K562 (cell line): ENCODE data around the gene LMX1B. TPM values are rescaled to one million over a fixed set of nuclear protein-coding genes. Genes with fewer than 3 reads are reported as not detected.

ENCODE experiments used
- ATAC-seq: fragments of 200-7000 bp; cut with Tn5 transposase; 3 replicates; pipeline ENCODE4 v1.9.1; 2020; ENCODE audit warnings: moderate library complexity
- BruUV-seq: library from RNA; stranded (reverse); fragments of 400-500 nt; replicated peaks from 2 replicates; lab custom pipeline; 2021; lab: Mats Ljungman, UMichigan
- CTCF ChIA-PET: fragments of 300-600 bp; formaldehyde crosslinking; extraction: SDS; loops from one replicate; lab custom pipeline; 2021; ENCODE audit warnings: low intra/inter-chr PET ratio; lab: Yijun Ruan, JAX
- POLR2A ChIA-PET: fragments of 300-600, 350-650 bp; sonication (Branson Sonifier 250); formaldehyde crosslinking; extraction: SDS; loops from one replicate; lab custom pipeline; 2021; ENCODE audit warnings: antibody characterized with exemption, inconsistent platforms; lab: Yijun Ruan, JAX
- DNase-seq, 4 experiments: peaks; one replicate each; pipeline versions ENCODE4 v3.0.0 to v3.0.0-alpha.2; 2011 to 2018; ENCODE audit warnings: low spot score in 3 of 4, mixed read lengths in 3 of 4; ENCODE audit errors: extremely low read depth in 1 of 4
- FAIRE-seq: peaks from 2 replicates; lab custom pipeline; 2011; peaks lifted over from hg19 to GRCh38; lab: Jason Lieb, UNC
- H2AFZ ChIP-seq: 2 replicates; pipeline ENCODE4 v1.6.0; 2011; ENCODE audit warnings: low read depth, low read length, control low read depth, inconsistent platforms
- H3K27ac ChIP-seq: fragments of 200-600 bp; 3 replicates; pipeline ENCODE4 v1.8.0; 2011; ENCODE audit warnings: low read depth, mild to moderate bottlenecking, control low read depth, inconsistent platforms, low read length, moderate library complexity, mixed read lengths; ENCODE audit errors: extremely low read depth
- H3K27me3 ChIP-seq, 2 experiments: fragments of 300-600 bp in 1 of 2; 2 replicates in 1 of 2; 3 replicates in 1 of 2; pipeline versions ENCODE4 v1.6.0 to v1.8.0; 2011; ENCODE audit warnings: inconsistent platforms in 2 of 2, low read length in 2 of 2, mild to moderate bottlenecking in 1 of 2, mixed read lengths in 1 of 2, moderate library complexity in 1 of 2; ENCODE audit not compliant: control insufficient read depth in 2 of 2, insufficient read depth in 2 of 2
- H3K36me3 ChIP-seq: fragments of 300-600 bp; 3 replicates; pipeline ENCODE4 v1.8.0; 2011; ENCODE audit warnings: mild to moderate bottlenecking, low read length, inconsistent platforms; ENCODE audit not compliant: control insufficient read depth, insufficient read depth
- H3K4me1 ChIP-seq, 2 experiments: fragments of 200-600 bp in 1 of 2; replicated peaks in 1 of 2; 2 replicates in 1 of 2; 3 replicates in 1 of 2; pipeline versions ENCODE4 v1.5.1 to v1.8.0; 2011; ENCODE audit warnings: inconsistent platforms in 2 of 2, low read length in 2 of 2, mild to moderate bottlenecking in 1 of 2, mixed read lengths in 1 of 2, moderate library complexity in 1 of 2; ENCODE audit not compliant: control insufficient read depth in 2 of 2, insufficient read depth in 2 of 2
- H3K4me2 ChIP-seq: 2 replicates; pipeline ENCODE4 v1.6.1; 2011; ENCODE audit warnings: low read length, control low read depth, inconsistent platforms, mixed read lengths; ENCODE audit not compliant: insufficient read depth
- H3K4me3 ChIP-seq: fragments of 200-600 bp; sonication (generic), shearing (Covaris generic); 2 replicates; pipeline ENCODE4 v1.5.1; 2016; ENCODE audit warnings: control low read depth, inconsistent platforms
- H3K79me2 ChIP-seq: fragments of 200-600 bp; 3 replicates; pipeline ENCODE4 v1.8.0; 2011; ENCODE audit warnings: low read length, inconsistent platforms; ENCODE audit not compliant: control insufficient read depth, insufficient read depth
- H3K9ac ChIP-seq, 2 experiments: 2 replicates each; pipeline versions ENCODE4 v1.6.0 to v1.6.1; 2011; ENCODE audit warnings: low read depth in 2 of 2, low read length in 2 of 2, control low read depth in 1 of 2, inconsistent platforms in 1 of 2, mild to moderate bottlenecking in 1 of 2, mixed read lengths in 1 of 2; ENCODE audit not compliant: insufficient read depth in 1 of 2
- H3K9me1 ChIP-seq: one replicate; pipeline ENCODE4 v1.6.0; 2011; ENCODE audit warnings: inconsistent platforms, mild to moderate bottlenecking, low read length, moderate library complexity; ENCODE audit not compliant: control insufficient read depth, insufficient read depth
- H3K9me3 ChIP-seq: replicated peaks from 2 replicates; pipeline ENCODE4 v1.5.1; 2011; ENCODE audit warnings: low read depth, low read length, inconsistent platforms; ENCODE audit not compliant: control insufficient read depth, insufficient read depth
- H4K20me1 ChIP-seq: replicated peaks from 2 replicates; pipeline ENCODE4 v1.6.1; 2011; ENCODE audit warnings: low read length, inconsistent platforms, mixed read lengths; ENCODE audit not compliant: control insufficient read depth, insufficient read depth
- ARHGAP35 ChIP-seq: fragments of 450-650 bp; IDR thresholded peaks from 2 replicates; pipeline ENCODE4 v1.6.1; 2018; ENCODE audit not compliant: partially characterized antibody
- ATF3 ChIP-seq, 2 experiments: fragments of 450-650 bp in 1 of 2; sonication (generic) in 1 of 2; formaldehyde crosslinking in 1 of 2; IDR thresholded peaks in 1 of 2; conservative IDR thresholded peaks in 1 of 2; 2 replicates each; pipeline versions ENCODE4 v1.6.1 to v1.8.1; 2016 to 2023; ENCODE audit warnings: mild to moderate bottlenecking in 2 of 2, moderate library complexity in 2 of 2, inconsistent platforms in 1 of 2, missing genetic modification reagents in 1 of 2
- BCL6 ChIP-seq: fragments of 250-450 bp; sonication (Bioruptor Pico); IDR thresholded peaks from 2 replicates; pipeline ENCODE4 v1.4.0; 2020
- CBX1 ChIP-seq: sonication (generic); IDR thresholded peaks from 2 replicates; pipeline ENCODE4 v1.6.1; 2016; ENCODE audit warnings: antibody characterized with exemption, low read depth, mild to moderate bottlenecking
- CHD2 ChIP-seq: IDR thresholded peaks from 2 replicates; pipeline ENCODE4 v1.6.1; 2011; ENCODE audit warnings: low read depth, low read length
- KDM1A ChIP-seq, 2 experiments: fragments of 450-650 bp; IDR thresholded peaks; 2 replicates each; pipeline ENCODE4 v1.6.1; 2016; ENCODE audit warnings: mild to moderate bottlenecking in 2 of 2
- L3MBTL2 ChIP-seq: fragments of 450-650 bp; IDR thresholded peaks from 2 replicates; pipeline ENCODE4 v1.6.1; 2016; ENCODE audit warnings: mild to moderate bottlenecking, moderate library complexity
- MCM5 ChIP-seq: fragments of 450-650 bp; IDR thresholded peaks from 2 replicates; pipeline ENCODE4 v1.6.1; 2016; ENCODE audit warnings: low read depth
- NFRKB ChIP-seq: fragments of 450-650 bp; IDR thresholded peaks from 2 replicates; pipeline ENCODE4 v1.6.1; 2016; ENCODE audit warnings: low read depth
- SMAD2 ChIP-seq: fragments of 150-350 bp; IDR thresholded peaks from 2 replicates; pipeline ENCODE4 v1.6.1; 2014; ENCODE audit warnings: low read depth, mild to moderate bottlenecking, low read length
- TCFL5 ChIP-seq: fragments of 250-450 bp; sonication (Bioruptor Pico); conservative IDR thresholded peaks from 2 replicates; pipeline ENCODE4 v1.6.1; 2021; ENCODE audit warnings: mild to moderate bottlenecking, moderate library complexity, matching md5 sums
- ZBTB12 ChIP-seq: fragments of 250-450 bp; sonication (Bioruptor Pico); IDR thresholded peaks from 2 replicates; pipeline ENCODE4 v1.4.0; 2020
- ZFP91 ChIP-seq: sonication (generic); formaldehyde crosslinking; IDR thresholded peaks from 2 replicates; pipeline ENCODE4 v1.8.0; 2022; ENCODE audit warnings: mild to moderate bottlenecking, missing genetic modification reagents
- ZNF830 ChIP-seq: fragments of 250-450 bp; sonication (Bioruptor Pico); IDR thresholded peaks from 2 replicates; pipeline ENCODE4 v1.5.0; 2021; ENCODE audit warnings: mild to moderate bottlenecking
- WGBS: fragments of 100-300 bp; shearing (Covaris generic); methylation state at CpG from one replicate; pipeline ENCODE4 v1.1.6; 2016; ENCODE audit warnings: low coverage, mixed read lengths; ENCODE audit not compliant: insufficient coverage; ENCODE audit errors: missing lambda C conversion rate; 5-methylcytosine and 5-hydroxymethylcytosine counted together
- in situ Hi-C: fragments of 300-500 bp; cut with MboI; formaldehyde crosslinking; loops from 4 replicates; pipeline ENCODE4 v1.15.0; 2018; ENCODE audit warnings: inconsistent platforms, mixed read lengths
- intact Hi-C: fragments of 100-400 bp; cut with micrococcal nuclease; formaldehyde crosslinking; loops from 2 replicates; pipeline ENCODE4 v1.14.2; 2022
- polyA plus RNA-seq, 8 experiments: library from polyadenylated mRNA; depleted of rRNA in 4 of 8; stranded (reverse) in 5 of 8; unstranded in 3 of 8; fragments of >200 nt; fragmentation: Nextera tagmentation in 2 of 8; fragmentation: Illumina TruSeq in 1 of 8; extraction: Ambion mirVana in 2 of 8; extraction: Trizol in 1 of 8; gene quantifications; 2 replicates each; pipeline versions ENCODE4 v1.2.1 to v1.2.3, GENCODE V29; 2011 to 2014; ENCODE audit warnings: inconsistent platforms in 1 of 8, missing spikeins in 1 of 8
- total RNA-seq, 7 experiments: library from RNA; depleted of rRNA in 6 of 7; stranded (reverse); fragments of >200 nt in 6 of 7; fragmentation: Illumina TruSeq in 2 of 7; extraction: Trizol in 2 of 7; gene quantifications; 2 replicates each; pipeline versions ENCODE4 v1.2.1 to v1.2.3, GENCODE V29; 2011 to 2021; ENCODE audit warnings: low replicate concordance in 1 of 7
- TF ChIP-seq, protein P1 (sequence below): fragments of 200-800 bp; sonication (Bioruptor generic); IDR thresholded peaks from 2 replicates; pipeline ENCODE4 v1.6.1; 2016; ENCODE audit warnings: missing genetic modification characterization, missing compliant biosample characterization

LMX1B gene
- total and polyA plus RNA-seq, 9 of the 15 experiments (the other 6 are each of a cell fraction or from before 2014, with no cell fraction given): not detected

GRCh38 chr9:126723807-126724172 lies 110.1 kb downstream of the LMX1B start:
- in situ Hi-C loops: no loop called here
- H2AFZ ChIP-seq: peak overlapping the region; percentile 33
- TF ChIP-seq MCM5 (no peak), CBX1 (no peak), CHD2 (no peak), TCFL5 (no peak), BCL6 (CRISPR knock-in tag) (no peak), KDM1A (IDR thresholded peaks at IDR 0.05) (peak; percentile 86), ARHGAP35 (no peak), ATF3 (IDR thresholded peaks at IDR 0.05) (peak; percentile 18; the same call in 1 of the 2 replicates), ATF3 (CRISPR knock-in tag; conservative IDR thresholded peaks at IDR 0.05) (no peak), NFRKB (no peak), ZNF830 (CRISPR knock-in tag) (no peak), SMAD2 (no peak), ZFP91 (CRISPR knock-in tag) (no peak), L3MBTL2 (no peak), ZBTB12 (CRISPR knock-in tag) (no peak)
- TF ChIP-seq, protein P1, sequence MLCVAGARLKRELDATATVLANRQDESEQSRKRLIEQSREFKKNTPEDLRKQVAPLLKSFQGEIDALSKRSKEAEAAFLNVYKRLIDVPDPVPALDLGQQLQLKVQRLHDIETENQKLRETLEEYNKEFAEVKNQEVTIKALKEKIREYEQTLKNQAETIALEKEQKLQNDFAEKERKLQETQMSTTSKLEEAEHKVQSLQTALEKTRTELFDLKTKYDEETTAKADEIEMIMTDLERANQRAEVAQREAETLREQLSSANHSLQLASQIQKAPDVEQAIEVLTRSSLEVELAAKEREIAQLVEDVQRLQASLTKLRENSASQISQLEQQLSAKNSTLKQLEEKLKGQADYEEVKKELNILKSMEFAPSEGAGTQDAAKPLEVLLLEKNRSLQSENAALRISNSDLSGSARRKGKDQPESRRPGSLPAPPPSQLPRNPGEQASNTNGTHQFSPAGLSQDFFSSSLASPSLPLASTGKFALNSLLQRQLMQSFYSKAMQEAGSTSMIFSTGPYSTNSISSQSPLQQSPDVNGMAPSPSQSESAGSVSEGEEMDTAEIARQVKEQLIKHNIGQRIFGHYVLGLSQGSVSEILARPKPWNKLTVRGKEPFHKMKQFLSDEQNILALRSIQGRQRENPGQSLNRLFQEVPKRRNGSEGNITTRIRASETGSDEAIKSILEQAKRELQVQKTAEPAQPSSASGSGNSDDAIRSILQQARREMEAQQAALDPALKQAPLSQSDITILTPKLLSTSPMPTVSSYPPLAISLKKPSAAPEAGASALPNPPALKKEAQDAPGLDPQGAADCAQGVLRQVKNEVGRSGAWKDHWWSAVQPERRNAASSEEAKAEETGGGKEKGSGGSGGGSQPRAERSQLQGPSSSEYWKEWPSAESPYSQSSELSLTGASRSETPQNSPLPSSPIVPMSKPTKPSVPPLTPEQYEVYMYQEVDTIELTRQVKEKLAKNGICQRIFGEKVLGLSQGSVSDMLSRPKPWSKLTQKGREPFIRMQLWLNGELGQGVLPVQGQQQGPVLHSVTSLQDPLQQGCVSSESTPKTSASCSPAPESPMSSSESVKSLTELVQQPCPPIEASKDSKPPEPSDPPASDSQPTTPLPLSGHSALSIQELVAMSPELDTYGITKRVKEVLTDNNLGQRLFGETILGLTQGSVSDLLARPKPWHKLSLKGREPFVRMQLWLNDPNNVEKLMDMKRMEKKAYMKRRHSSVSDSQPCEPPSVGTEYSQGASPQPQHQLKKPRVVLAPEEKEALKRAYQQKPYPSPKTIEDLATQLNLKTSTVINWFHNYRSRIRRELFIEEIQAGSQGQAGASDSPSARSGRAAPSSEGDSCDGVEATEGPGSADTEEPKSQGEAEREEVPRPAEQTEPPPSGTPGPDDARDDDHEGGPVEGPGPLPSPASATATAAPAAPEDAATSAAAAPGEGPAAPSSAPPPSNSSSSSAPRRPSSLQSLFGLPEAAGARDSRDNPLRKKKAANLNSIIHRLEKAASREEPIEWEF (CRISPR knock-in tag): no peak

More at GRCh38 chr9:126723807-126724172, 110.1 kb downstream of the LMX1B start:
- Histone ChIP-seq H3K4me1 (peaks cover 0 to 24% of the 10 kb centered on the region in 2 experiments; a peak in 2 of 5 replicates), H3K9me3 (no peaks in the 10 kb centered on the region), H3K27ac (no peak overlapping the region), H3K27me3 (peaks cover 7 to 47% of the 10 kb centered on the region in 2 experiments), H3K9me1 (no peaks in the 10 kb centered on the region), H3K4me2 (0 out of 2 replicates have a peak overlapping the region, but pooled peaks have one; percentile 27), H3K36me3 (no peaks in the 10 kb centered on the region), H3K9ac (no peak overlapping the region; a peak in 1 of 4 replicates), H3K4me3 (no peak overlapping the region), H3K79me2 (no peaks in the 10 kb centered on the region), H4K20me1 (no peaks in the 10 kb centered on the region)
- ChIA-PET CTCF (no interaction called here), POLR2A (interaction anchor here (0.6 kb wide), 1 partner anchor 24 kb away, joined by 3 read pairs; no protein-coding TSS in a partner anchor)
- 9% methylated on average over 14 of the region's 14 CpGs for WGBS
- intact Hi-C loops: no loop called here
- no TSS peak for BruUV-seq
- DNase-seq (peak in 1 of 4 experiments; percentile 36), ATAC-seq (peak; percentile 9; the same call in 2 of the 3 replicates), FAIRE-seq (peak; percentile 62)
